Liver (tissue), 9 donors: Measurements from ENCODE around the gene BACH2. TPM values are rescaled to one million over a fixed set of nuclear protein-coding genes. Genes with fewer than 3 reads are reported as not detected.

Source experiments
- DNase-seq: peaks from one replicate; pipeline ENCODE4 v3.0.0-alpha.2; 2017; ENCODE audit warnings: low spot score
- H3K27ac ChIP-seq, 2 donors: one replicate each; pipeline ENCODE4 v1.7.0; 2013; ENCODE audit warnings: inconsistent platforms in 2 of 2, low read length in 2 of 2, control low read depth in 1 of 2, low read depth in 1 of 2, mild to moderate bottlenecking in 1 of 2
- H3K27me3 ChIP-seq, 4 donors: one replicate each; pipeline versions ENCODE4 v1.6.1 to v1.7.0; 2013; ENCODE audit warnings: low read length in 3 of 4, inconsistent platforms in 1 of 4, mild to moderate bottlenecking in 1 of 4, moderate library complexity in 1 of 4; ENCODE audit not compliant: control insufficient read depth in 4 of 4, insufficient read depth in 4 of 4
- H3K36me3 ChIP-seq, 4 donors: one replicate each; pipeline versions ENCODE4 v1.6.1 to v1.7.0; 2013; ENCODE audit warnings: low read length in 3 of 4, mild to moderate bottlenecking in 3 of 4, low read depth in 1 of 4, moderate library complexity in 1 of 4; ENCODE audit not compliant: control insufficient read depth in 4 of 4, insufficient read depth in 3 of 4
- H3K4me1 ChIP-seq, 4 donors: one replicate each; pipeline versions ENCODE4 v1.6.1 to v1.7.0; 2013; ENCODE audit warnings: low read length in 3 of 4, mild to moderate bottlenecking in 3 of 4, moderate library complexity in 1 of 4; ENCODE audit not compliant: control insufficient read depth in 4 of 4, insufficient read depth in 4 of 4
- H3K4me3 ChIP-seq, 3 donors: one replicate each; pipeline versions ENCODE4 v1.6.1 to v1.7.0; 2013; ENCODE audit warnings: low read length in 3 of 3, control low read depth in 1 of 3, low read depth in 1 of 3, mild to moderate bottlenecking in 1 of 3
- H3K9ac ChIP-seq, 2 donors: one replicate each; pipeline ENCODE4 v1.7.0; 2013; ENCODE audit warnings: low read length in 2 of 2, mild to moderate bottlenecking in 2 of 2, moderate library complexity in 2 of 2, control low read depth in 1 of 2, low read depth in 1 of 2
- H3K9me3 ChIP-seq, 4 donors: one replicate each; pipeline versions ENCODE4 v1.6.1 to v1.7.0; 2013; ENCODE audit warnings: low read length in 3 of 4; ENCODE audit not compliant: control insufficient read depth in 4 of 4
- EGR1 ChIP-seq, 2 donors: IDR thresholded peaks; 2 replicates each; pipeline ENCODE4 v1.6.1; 2016 to 2018; ENCODE audit warnings: antibody characterized with exemption in 2 of 2, low read depth in 2 of 2
- FOXA1 ChIP-seq: IDR thresholded peaks from 2 replicates; pipeline ENCODE4 v1.6.1; 2016; ENCODE audit warnings: antibody characterized with exemption
- FOXA2 ChIP-seq: IDR thresholded peaks from 2 replicates; pipeline ENCODE4 v1.6.1; 2016; ENCODE audit warnings: antibody characterized with exemption
- GABPA ChIP-seq, 2 donors: IDR thresholded peaks in 1 of 2; conservative IDR thresholded peaks in 1 of 2; 2 replicates each; pipeline ENCODE4 v1.6.1; 2016; ENCODE audit warnings: antibody characterized with exemption in 2 of 2, mild to moderate bottlenecking in 1 of 2, moderate library complexity in 1 of 2
- HNF4A ChIP-seq, 2 donors: conservative IDR thresholded peaks; 2 replicates each; pipeline ENCODE4 v1.6.1; 2016; ENCODE audit warnings: antibody characterized with exemption in 2 of 2, mild to moderate bottlenecking in 2 of 2
- HNF4G ChIP-seq: IDR thresholded peaks from 2 replicates; pipeline ENCODE4 v1.6.1; 2016; ENCODE audit warnings: antibody characterized with exemption
- JUND ChIP-seq, 2 donors: IDR thresholded peaks; 2 replicates each; pipeline ENCODE4 v1.6.1; 2016; ENCODE audit warnings: antibody characterized with exemption in 2 of 2
- NR2F2 ChIP-seq: IDR thresholded peaks from 2 replicates; pipeline ENCODE4 v1.6.1; 2016; ENCODE audit warnings: antibody characterized with exemption
- RAD21 ChIP-seq, 2 donors: IDR thresholded peaks; 2 replicates each; pipeline ENCODE4 v1.6.1; 2016; ENCODE audit warnings: antibody characterized with exemption in 2 of 2, mild to moderate bottlenecking in 2 of 2
- RXRA ChIP-seq, 2 donors: IDR thresholded peaks; 2 replicates each; pipeline ENCODE4 v1.6.1; 2017 to 2018; ENCODE audit warnings: antibody characterized with exemption in 2 of 2, mild to moderate bottlenecking in 1 of 2
- SP1 ChIP-seq: IDR thresholded peaks from 2 replicates; pipeline ENCODE4 v1.6.1; 2018; ENCODE audit warnings: antibody characterized with exemption, mild to moderate bottlenecking
- TAF1 ChIP-seq: conservative IDR thresholded peaks from 2 replicates; pipeline ENCODE4 v1.6.1; 2016; ENCODE audit warnings: antibody characterized with exemption, mild to moderate bottlenecking
- YY1 ChIP-seq: IDR thresholded peaks from 2 replicates; pipeline ENCODE4 v1.6.1; 2016; ENCODE audit warnings: antibody characterized with exemption, mild to moderate bottlenecking
- whole genome bisulfite sequencing: extraction: QIAGEN DNeasy Blood & Tissue Kit; methylation state at CpG from one replicate; pipeline ENCODE4 v1.1.7; 2013; 5-methylcytosine and 5-hydroxymethylcytosine counted together
- polyA plus RNA-seq, 2 donors: library from polyadenylated mRNA; stranded (reverse) in 1 of 2; unstranded in 1 of 2; fragments of 200-250 nt in 1 of 2; fragments of >200 nt in 1 of 2; fragmentation: Nextera tagmentation in 1 of 2; extraction: Ambion mirVana in 1 of 2; gene quantifications; one replicate each; pipeline versions ENCODE4 v1.2.1 to v1.2.3, GENCODE V29; 2013 to 2015
- total RNA-seq, 2 donors: library from RNA; depleted of rRNA; stranded (reverse); fragments of >200 nt; gene quantifications; one replicate each; pipeline ENCODE4 v1.2.3, GENCODE V29; 2014
- TF ChIP-seq, protein P1 (sequence below): fragments of 150-350 bp; IDR thresholded peaks from 2 replicates; pipeline ENCODE4 v1.5.1; 2017; ENCODE audit warnings: improper control_type of control experiment, low read depth, low read length; ENCODE audit not compliant: missing input control
- TF ChIP-seq, protein P2 (sequence below): IDR thresholded peaks from 2 replicates; pipeline ENCODE4 v1.6.1; 2016; ENCODE audit warnings: antibody characterized with exemption, mild to moderate bottlenecking
- TF ChIP-seq, protein P3 (sequence below): IDR thresholded peaks from 2 replicates; pipeline ENCODE4 v1.6.1; 2016; ENCODE audit warnings: antibody characterized with exemption
- TF ChIP-seq, protein P4 (sequence below): IDR thresholded peaks from 2 replicates; pipeline ENCODE4 v1.6.1; 2016; ENCODE audit warnings: antibody characterized with exemption
- TF ChIP-seq, protein P5 (sequence below): IDR thresholded peaks from 2 replicates; pipeline ENCODE4 v1.6.1; 2016; ENCODE audit warnings: antibody characterized with exemption
- donor health status: healthy.
- donor health status: healthy.
- donor health status: healthy.
- donor health status: healthy.
- donor health status: healthy.

Gene BACH2
- total and polyA plus RNA-seq, 4 donors: 1.9 to 3.7 (median 1.9) TPM

DNA sequence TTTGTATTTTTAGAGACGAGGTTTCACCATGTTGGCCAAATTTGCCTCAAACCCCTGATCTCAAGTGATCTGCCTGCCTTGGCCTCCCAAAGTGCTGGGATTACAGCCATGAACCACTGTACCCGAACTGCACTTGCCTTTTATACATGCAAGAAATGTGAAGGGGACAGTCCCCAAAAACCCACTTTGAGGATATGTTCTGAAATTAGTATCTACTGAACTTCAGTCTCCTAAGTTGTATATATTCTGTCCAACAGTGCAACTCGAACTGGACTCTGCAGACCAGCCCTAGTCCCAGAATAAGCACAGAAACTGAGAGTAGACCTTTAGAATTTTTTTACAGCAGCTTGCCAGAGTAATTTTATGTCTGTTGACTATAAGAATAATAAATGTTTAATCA lies 28.5 kb downstream of the BACH2 start:
- H3K27me3 ChIP-seq: no peaks in the 10 kb centered on the region
- H3K4me1 ChIP-seq: no peaks in the 10 kb centered on the region
- no peak overlapping the region for H3K4me3 ChIP-seq
- no peaks in the 10 kb centered on the region for H3K9me3 ChIP-seq
- H3K27ac ChIP-seq: no peak overlapping the region
- 80% methylated on average over 3 of the region's 3 CpGs for WGBS
- H3K36me3 ChIP-seq: peaks cover 0 to 2% (median 1%) of the 10 kb centered on the region in 4 donors
- no peak for DNase-seq
- TF ChIP-seq FOXA1 (no peak), HNF4A (conservative IDR thresholded peaks at IDR 0.05) (no peak), RAD21 (IDR thresholded peaks at IDR 0.05) (no peak), YY1 (no peak), JUND (IDR thresholded peaks at IDR 0.05) (no peak), HNF4G (no peak), RXRA (IDR thresholded peaks at IDR 0.05) (no peak), FOXA2 (no peak), TAF1 (no peak), NR2F2 (no peak), GABPA (IDR thresholded peaks at IDR 0.05 in 1 of 2, conservative IDR thresholded peaks at IDR 0.05 in 1 of 2) (no peak), EGR1 (IDR thresholded peaks at IDR 0.05; ENCODE audit: low read depth in 2 of 2) (no peak), SP1 (no peak)
- TF ChIP-seq, protein P1, sequence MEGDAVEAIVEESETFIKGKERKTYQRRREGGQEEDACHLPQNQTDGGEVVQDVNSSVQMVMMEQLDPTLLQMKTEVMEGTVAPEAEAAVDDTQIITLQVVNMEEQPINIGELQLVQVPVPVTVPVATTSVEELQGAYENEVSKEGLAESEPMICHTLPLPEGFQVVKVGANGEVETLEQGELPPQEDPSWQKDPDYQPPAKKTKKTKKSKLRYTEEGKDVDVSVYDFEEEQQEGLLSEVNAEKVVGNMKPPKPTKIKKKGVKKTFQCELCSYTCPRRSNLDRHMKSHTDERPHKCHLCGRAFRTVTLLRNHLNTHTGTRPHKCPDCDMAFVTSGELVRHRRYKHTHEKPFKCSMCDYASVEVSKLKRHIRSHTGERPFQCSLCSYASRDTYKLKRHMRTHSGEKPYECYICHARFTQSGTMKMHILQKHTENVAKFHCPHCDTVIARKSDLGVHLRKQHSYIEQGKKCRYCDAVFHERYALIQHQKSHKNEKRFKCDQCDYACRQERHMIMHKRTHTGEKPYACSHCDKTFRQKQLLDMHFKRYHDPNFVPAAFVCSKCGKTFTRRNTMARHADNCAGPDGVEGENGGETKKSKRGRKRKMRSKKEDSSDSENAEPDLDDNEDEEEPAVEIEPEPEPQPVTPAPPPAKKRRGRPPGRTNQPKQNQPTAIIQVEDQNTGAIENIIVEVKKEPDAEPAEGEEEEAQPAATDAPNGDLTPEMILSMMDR: no peak
- TF ChIP-seq, protein P2, sequence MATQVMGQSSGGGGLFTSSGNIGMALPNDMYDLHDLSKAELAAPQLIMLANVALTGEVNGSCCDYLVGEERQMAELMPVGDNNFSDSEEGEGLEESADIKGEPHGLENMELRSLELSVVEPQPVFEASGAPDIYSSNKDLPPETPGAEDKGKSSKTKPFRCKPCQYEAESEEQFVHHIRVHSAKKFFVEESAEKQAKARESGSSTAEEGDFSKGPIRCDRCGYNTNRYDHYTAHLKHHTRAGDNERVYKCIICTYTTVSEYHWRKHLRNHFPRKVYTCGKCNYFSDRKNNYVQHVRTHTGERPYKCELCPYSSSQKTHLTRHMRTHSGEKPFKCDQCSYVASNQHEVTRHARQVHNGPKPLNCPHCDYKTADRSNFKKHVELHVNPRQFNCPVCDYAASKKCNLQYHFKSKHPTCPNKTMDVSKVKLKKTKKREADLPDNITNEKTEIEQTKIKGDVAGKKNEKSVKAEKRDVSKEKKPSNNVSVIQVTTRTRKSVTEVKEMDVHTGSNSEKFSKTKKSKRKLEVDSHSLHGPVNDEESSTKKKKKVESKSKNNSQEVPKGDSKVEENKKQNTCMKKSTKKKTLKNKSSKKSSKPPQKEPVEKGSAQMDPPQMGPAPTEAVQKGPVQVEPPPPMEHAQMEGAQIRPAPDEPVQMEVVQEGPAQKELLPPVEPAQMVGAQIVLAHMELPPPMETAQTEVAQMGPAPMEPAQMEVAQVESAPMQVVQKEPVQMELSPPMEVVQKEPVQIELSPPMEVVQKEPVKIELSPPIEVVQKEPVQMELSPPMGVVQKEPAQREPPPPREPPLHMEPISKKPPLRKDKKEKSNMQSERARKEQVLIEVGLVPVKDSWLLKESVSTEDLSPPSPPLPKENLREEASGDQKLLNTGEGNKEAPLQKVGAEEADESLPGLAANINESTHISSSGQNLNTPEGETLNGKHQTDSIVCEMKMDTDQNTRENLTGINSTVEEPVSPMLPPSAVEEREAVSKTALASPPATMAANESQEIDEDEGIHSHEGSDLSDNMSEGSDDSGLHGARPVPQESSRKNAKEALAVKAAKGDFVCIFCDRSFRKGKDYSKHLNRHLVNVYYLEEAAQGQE: no peak
- TF ChIP-seq, protein P3, sequence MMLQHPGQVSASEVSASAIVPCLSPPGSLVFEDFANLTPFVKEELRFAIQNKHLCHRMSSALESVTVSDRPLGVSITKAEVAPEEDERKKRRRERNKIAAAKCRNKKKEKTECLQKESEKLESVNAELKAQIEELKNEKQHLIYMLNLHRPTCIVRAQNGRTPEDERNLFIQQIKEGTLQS: no peak
- TF ChIP-seq, protein P4, sequence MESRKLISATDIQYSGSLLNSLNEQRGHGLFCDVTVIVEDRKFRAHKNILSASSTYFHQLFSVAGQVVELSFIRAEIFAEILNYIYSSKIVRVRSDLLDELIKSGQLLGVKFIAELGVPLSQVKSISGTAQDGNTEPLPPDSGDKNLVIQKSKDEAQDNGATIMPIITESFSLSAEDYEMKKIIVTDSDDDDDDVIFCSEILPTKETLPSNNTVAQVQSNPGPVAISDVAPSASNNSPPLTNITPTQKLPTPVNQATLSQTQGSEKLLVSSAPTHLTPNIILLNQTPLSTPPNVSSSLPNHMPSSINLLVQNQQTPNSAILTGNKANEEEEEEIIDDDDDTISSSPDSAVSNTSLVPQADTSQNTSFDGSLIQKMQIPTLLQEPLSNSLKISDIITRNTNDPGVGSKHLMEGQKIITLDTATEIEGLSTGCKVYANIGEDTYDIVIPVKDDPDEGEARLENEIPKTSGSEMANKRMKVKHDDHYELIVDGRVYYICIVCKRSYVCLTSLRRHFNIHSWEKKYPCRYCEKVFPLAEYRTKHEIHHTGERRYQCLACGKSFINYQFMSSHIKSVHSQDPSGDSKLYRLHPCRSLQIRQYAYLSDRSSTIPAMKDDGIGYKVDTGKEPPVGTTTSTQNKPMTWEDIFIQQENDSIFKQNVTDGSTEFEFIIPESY: no peak
- TF ChIP-seq, protein P5, sequence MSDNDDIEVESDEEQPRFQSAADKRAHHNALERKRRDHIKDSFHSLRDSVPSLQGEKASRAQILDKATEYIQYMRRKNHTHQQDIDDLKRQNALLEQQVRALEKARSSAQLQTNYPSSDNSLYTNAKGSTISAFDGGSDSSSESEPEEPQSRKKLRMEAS: no peak
- no peak overlapping the region for H3K9ac ChIP-seq
